KG1 (cell line): ENCODE measurements around the gene MAP1LC3B.
"Not testable (repeated sequence)": the region's sequence is repeated elsewhere in the genome, so short reads cannot be mapped to it uniquely, and the experiment has no call there.

Experiments used
- DNase-seq: peaks from one replicate; lab custom pipeline; 2025; lab: John Stamatoyannopoulos, UW

Gene MAP1LC3B

DNA sequence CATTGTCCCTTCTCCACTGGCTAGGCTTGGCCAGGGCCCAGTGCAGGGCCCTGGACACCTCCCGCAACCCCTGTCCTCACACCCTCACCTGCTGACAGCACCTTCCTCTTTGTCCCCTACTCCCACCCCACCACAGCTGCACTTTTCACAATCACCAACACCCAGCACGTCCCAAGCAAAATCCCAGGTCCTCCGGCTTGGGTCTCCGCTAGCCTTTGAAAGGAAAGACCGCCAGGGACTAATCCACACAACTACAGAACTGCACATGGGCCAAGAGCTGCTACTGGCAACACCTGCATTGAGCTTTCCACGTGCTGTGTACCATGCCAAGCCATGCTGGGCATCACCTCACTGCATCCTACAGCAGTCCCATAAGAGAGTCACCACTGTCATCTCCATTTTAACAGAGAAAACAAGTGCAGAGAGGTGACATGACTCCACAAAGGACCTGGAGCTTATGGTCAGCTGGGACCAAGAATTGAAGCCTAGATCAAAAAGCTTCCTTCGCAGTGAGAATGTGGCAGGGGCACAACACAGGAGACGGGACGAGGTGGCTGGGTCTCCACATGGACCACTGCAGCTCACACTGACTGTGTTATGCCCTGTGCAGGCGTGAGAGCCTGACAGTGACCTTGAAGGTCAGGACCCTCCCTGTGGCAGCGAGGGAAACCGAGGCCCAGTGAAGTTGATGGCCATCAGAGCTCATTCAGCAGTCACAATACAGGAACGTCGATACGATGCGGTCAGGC lies 31.1 kb upstream of the MAP1LC3B start:
- no peak for DNase-seq

- DNase-seq = no peak
Measured at GRCh38 chr16:87361916-87362619, 30.1 kb upstream of the MAP1LC3B start.

- not testable (repeated sequence) for DNase-seq
Measured at GRCh38 chr16:87362828-87363559, 29.1 kb upstream of the MAP1LC3B start.

DNA sequence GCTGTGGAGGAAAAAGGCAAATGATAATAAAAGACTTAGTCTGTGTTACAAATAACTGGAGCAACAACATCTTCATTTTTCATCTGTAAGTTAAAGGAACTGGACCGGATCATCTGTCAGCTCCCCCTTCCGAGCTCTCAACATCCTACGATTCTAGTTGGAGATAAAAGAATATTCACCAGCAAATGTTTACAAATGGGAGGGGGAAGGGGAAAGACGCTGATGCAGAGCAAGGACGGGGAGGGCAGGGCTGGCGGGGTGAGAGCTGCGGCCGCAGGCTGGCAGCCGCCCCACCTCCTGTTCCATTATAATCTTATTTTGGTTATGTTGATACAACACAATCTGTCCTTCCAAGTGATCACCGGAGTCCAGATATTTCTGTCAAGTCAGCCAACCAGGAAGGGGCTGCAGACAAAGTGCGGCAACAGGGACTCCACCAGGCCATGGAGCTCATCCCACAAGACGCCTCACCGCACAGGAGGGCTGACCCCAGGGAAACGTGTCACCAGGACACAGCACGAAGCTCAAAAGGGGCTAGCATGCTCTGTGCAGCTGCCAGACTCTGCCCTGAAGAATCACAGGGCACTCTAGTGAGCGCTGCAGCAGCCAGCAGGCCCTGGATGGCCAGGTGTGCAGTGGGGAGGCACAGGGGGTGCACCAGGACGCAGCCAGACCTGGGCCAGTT lies 28.2 kb upstream of the MAP1LC3B start:
- DNase-seq = no peak

DNA sequence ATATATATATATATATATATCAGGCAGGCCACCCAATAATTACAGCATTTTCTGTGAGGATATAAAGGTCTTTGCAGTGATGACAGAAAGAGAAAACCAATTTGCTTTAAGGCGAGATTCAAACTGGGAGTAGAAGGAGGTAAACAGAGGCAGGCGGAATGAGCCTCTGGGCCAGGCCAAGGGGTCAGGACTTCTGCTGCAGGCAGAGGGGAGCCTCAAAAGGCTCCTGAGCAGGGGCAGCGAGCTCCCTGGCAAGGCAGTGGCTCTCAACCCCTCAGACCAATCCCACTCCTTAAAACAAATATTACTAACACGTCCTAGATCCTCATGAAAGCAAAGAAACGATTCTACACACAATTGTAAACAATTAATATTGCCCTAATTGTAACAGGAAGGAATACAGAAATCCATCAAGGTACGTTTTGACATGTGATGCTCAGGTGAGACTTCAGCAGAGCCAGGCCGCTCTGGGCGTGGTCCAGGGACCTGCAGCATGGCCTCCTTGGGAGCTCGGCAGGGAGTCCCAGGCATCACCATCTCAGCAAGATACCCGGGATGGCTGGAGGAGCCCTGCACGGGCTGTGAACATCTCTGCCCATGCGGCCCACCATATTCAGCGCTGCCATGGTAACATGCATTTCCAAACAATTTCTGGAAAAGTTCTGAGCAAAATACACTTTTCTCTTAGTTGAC lies 27.0 kb upstream of the MAP1LC3B start:
- DNase-seq = no peak

DNA sequence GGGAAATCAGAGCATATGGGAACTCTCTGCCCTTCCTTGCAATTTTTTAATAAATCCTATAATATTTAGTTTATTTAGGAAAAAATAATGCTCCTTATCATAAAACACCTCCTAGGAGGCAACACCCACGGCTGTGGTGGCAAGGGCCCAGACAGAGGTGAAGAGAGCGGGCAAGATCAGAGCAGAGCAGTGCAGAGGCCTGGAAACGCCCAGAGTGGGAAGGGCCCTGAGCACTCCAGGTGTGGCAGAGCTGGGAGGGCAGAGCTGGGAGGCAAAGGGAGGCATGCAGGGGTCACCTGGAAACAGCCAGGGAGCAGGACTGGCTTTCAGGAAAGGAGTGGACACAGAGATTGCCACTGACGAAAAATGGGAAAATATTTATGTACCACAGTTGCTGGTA lies 25.8 kb upstream of the MAP1LC3B start:
- DNase-seq = no peak

DNA sequence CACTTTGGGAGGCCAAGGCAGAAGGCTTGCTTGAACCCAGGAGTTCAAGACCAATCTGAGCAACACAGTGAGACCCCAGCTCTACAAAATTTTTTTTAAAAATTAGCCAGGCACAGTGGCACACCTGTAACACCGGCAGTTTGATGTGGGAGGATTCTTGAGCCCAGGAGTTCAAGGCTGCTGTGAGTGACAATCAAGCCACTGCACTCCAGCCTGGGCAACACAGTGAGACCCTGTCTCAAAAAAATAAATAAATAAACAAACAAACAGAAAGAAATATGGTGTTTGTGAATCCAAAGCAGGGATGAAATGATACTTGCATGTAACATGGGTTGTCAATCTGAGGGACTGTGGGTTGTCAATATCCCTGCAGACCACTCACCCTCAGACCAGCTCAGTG lies 25.2 kb upstream of the MAP1LC3B start:
- no peak for DNase-seq

- DNase-seq = no peak
Measured at GRCh38 chr16:87367529-87367928, 24.6 kb upstream of the MAP1LC3B start.

DNA sequence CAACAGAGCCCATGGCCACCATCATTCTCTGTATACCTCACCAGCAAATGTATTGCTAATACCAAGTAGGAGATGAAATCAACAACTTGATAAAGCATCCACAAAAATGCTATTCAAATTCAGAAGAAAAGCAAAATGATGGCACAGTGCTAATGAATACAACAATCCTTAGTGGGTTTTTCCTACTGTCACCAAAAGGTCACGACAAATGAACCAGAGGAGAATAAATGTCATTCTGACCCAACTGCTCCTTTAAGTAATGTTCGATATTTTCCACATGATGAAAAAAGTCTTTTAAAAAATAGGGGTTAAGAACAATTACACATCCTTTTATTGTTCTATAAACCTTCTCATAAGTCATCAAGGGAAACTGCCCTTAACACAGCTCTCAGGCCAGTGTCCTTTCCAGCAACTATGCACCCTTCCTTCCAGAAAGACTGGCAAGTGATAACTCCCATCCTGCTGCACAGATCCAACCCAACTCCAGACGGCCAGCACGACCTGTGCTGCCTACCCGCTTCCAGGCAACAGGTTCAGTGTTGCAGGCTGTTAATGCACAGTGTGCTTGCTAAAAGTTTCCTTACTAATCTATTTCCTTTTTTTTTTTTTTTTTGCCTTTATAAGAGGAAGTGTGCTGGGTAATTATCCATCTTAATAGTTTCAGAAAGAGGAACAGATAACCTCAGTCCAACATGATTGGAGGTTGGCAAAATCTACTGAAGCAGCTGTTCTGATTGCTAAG lies 23.9 kb upstream of the MAP1LC3B start:
- no peak for DNase-seq

DNA sequence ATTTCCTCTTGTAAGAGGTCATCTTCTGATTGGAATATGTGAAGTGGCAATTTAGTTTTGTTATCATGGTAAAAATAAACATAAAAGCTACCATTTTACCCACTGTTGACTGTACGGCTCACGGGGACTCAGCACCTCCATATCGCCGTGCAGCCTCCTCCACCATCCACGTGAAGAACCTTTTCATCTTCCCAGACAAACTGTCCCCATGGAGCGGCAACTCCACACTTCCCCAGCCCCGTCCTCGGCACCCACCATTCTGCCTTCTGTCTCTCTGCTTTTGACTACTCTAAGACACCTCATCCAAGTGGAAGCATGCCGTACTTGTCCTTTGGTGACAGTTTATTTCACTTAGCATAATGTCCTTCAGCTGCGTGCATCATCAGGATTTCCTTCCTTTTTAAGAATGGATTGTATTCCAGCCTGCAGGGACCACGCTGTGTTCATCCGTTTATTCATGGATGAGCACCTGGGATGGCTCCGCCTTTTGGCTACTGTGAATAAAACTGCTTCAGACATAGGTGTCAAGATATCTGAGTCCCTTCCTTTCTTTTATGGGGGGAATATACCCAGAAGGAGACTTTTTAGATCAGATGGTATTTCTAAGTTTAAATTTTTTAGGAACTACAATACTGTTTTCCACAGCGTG lies 22.9 kb upstream of the MAP1LC3B start:
- no peak for DNase-seq

GRCh38 chr16:87369796-87370719 lies 22.1 kb upstream of the MAP1LC3B start:
- no peak for DNase-seq

GRCh38 chr16:87371261-87371866 lies 20.8 kb upstream of the MAP1LC3B start:
- DNase-seq = no peak

GRCh38 chr16:87372305-87372704 lies 19.8 kb upstream of the MAP1LC3B start:
- DNase-seq = no peak

DNA sequence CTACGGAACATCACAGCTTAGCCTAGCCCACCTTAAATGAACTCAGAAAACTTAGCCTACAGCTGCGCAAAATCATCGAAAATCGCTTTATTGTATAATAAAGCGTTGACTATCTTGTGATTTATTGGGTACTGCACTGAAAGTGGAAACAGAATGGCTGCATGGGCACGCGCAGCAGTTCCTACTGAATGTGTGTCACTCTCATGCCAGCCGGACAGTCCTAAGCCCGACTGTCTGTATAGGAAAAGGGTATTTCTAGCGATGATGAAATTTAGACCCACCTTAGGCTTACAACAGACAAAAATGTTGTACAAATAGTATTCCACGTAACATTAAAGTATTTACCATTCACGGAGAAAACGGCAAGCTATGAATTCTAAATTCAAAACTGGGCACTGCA lies 17.8 kb upstream of the MAP1LC3B start:
- DNase-seq = no peak

DNA sequence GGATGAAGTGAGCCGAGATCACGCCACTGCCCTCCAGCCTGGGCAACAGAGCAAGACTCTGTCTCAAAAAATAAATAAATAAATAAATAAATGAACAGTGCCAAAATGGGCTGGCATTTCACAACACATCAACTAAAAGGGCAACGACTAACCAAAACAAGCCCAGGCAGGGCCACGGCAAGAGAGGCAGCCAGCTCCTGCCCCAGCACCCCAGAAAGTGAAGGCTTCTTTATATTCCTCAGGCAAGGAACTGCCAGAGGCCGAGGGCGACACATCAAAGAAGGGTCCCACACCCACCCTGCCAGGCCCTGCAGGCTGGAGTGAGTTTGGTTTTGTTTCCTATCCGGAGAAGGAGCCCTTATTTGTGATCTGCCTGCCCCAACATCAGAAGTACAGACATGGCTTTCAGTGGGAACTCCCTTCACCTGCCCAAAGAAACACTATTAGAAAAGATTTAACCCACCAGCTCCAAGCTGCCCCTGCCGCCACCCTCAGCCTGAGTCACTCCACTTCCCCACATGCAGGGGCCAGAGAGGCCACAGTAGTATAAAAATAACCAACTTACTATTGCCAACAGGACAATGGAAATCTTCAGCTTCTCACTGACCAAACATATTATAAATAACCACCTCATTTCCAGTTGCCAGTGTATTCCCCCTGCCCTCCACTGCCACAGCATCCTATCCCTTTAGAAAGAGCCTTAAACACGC lies 16.6 kb upstream of the MAP1LC3B start:
- no peak for DNase-seq

DNA sequence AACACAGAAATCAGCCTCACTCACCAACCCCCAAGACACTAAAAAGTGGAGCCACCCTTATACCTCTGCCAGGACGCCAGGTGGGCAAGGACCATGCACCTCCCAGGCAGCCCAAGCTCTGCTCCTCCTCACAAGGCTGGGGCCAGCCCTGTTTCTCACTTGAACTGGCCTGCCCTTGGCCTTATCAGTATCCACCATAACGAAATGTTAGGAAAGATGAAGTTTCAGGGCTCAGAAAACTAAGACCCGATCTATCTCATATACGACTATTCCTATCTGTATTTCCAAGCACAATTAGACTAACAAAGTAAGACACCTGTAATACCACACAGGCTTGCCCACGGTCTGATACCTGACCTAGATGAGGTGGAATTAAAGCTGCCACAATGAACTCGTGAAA lies 15.5 kb upstream of the MAP1LC3B start:
- no peak for DNase-seq

DNA sequence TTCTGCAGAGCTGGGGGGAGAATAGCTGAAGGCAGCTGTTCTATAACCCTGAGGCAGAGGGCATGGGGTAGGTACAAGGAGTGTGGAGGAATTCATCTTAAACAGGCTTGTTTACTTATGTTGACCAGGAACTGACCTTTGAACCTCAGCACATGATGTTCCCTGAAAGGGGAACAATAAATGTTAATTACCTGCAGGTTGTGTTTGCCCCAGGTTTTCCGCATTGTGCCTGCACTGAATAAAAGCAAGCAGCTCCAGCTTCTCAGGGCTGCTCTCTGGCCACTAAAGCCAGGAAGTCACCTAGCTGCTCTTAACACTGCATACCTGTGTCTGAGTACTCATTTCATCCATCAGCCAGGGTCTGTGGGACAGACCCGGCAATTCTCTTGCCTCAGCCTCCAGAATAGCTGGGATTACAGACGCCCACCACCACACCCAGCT lies 12.8 kb upstream of the MAP1LC3B start:
- DNase-seq = not testable (repeated sequence)

GRCh38 chr16:87380403-87380802 lies 11.7 kb upstream of the MAP1LC3B start:
- DNase-seq = no peak
